ENCODE data around the gene GPR3. TPM values are rescaled to one million over a fixed set of nuclear protein-coding genes. Genes with fewer than 3 reads are reported as not detected.

The GPR3 gene
- total RNA-seq, 4 donors from 2014 or later, result 0.13 to 4.5 TPM; not detected in 2

- Histone ChIP-seq H3K36me3 (peaks cover 79 to 100% (median 100%) of the 10 kb centered on the region in 4 donors), H3K4me1 (peaks cover 18 to 36% (median 32%) of the 10 kb centered on the region in 4 donors), H3K4me3 (no peak overlapping the region), H3K27me3 (no peaks in the 10 kb centered on the region), H3K27ac (replicated peaks in 1 of 4) (no peak overlapping the region), H3K9me3 (no peaks in the 10 kb centered on the region)
- TF ChIP-seq POLR2AphosphoS5 (IDR thresholded peaks at IDR 0.05), result no peak
- TF ChIP-seq EP300 (IDR thresholded peaks at IDR 0.05), result no peak
- TF ChIP-seq CTCF (IDR thresholded peaks at IDR 0.05), result no peak
- no peak for TF ChIP-seq POLR2A (IDR thresholded peaks at IDR 0.05; ENCODE audit: low read depth)
- no peak for DNase-seq (ENCODE audit: extremely low spot score)
- 90% methylated on average over 5 of the region's 5 CpGs for WGBS
- intact Hi-C loops (cut with DNase I), result no loop called here
These were observed 33.5 kb upstream of the GPR3 start for GRCh38 chr1:27358928-27359313.

DNA sequence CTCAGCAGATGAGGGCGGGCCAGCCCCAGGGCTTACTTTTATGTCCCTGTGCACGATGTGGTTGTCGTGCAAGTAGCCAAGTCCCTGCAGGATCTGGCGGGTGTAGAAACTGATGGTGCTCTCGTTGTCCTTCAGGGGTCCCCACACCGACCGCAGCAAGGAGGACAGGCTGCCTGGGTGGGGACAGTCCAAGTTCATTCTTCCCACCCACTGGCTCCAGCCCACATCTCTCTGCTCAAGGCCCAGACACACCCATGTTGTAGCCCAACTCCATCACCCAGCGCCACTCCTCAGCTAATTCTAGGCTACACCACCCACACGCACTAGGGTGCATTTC, 32.6 kb upstream of the GPR3 start:
- no peak overlapping the region for H3K4me3 ChIP-seq
- no peak for TF ChIP-seq EP300 (IDR thresholded peaks at IDR 0.05)
- no peak for TF ChIP-seq POLR2A (IDR thresholded peaks at IDR 0.05; ENCODE audit: low read depth)
- no peak for TF ChIP-seq CTCF (IDR thresholded peaks at IDR 0.05)
- no peak for TF ChIP-seq POLR2AphosphoS5 (IDR thresholded peaks at IDR 0.05)
- WGBS, result 86% methylated on average over 7 of the region's 9 CpGs

DNA sequence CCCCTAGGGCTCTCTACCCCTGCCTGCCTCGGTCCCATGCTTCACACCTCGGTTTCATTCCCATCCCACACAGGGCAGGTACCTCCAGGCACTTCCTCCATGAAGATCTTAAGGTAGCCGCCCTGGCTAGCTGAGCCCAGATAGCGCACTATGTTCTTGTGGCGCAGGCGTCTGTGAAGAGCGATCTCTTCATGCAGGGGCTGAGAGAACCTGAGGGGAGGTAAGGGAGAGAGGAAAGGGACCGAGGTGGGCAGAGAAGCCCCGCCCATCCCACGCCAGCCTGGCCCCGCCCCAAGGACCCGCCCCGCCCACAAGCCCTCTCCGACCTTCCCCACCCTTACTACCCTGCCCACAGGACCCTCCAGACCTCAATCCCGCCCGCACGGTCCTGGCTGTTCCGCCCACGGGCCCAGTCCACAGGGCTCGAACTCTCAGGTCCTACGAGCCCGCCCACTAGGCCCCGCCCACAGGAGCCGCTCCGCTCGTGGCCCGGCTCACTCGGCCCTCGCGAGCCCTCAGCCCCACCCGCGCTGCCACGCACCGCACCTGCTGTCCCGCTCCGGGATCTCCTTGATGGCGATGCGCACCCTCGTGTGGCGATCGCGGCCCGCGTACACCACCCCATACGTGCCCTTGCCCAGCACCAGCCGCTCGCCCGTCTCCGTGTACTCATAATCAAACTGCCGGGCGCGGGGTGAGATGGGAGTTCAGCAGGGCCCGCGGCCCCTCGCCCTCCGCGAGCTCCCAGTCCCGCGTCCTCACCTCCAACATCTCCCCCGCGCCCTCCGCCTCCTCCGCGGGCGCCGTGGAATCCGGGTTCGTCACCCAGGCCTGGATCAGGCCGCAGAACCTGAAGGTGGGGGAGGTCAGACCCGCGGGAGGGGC, 32.0 kb upstream of the GPR3 start:
- TF ChIP-seq POLR2A (IDR thresholded peaks at IDR 0.05; ENCODE audit: low read depth) (no peak), CTCF (IDR thresholded peaks at IDR 0.05) (no peak), POLR2AphosphoS5 (IDR thresholded peaks at IDR 0.05) (no peak), EP300 (IDR thresholded peaks at IDR 0.05) (no peak)
- Histone ChIP-seq H3K4me1 (peaks cover 30 to 50% (median 46%) of the 10 kb centered on the region in 4 donors), H3K27me3 (no peaks in the 10 kb centered on the region), H3K4me3 (peak overlapping the region; percentile 13 to 43 (median 24)), H3K9me3 (no peaks in the 10 kb centered on the region), H3K36me3 (peaks cover 75 to 98% (median 94%) of the 10 kb centered on the region in 4 donors), H3K27ac (replicated peaks in 1 of 4) (no peak overlapping the region)
- intact Hi-C loops (cut with DNase I), result no loop called here
- DNase-seq (ENCODE audit: extremely low spot score), result no peak
- WGBS, result 54% methylated on average over 66 of the region's 71 CpGs

More for the DNA sequence above, 32.6 kb upstream of the GPR3 start:
- intact Hi-C loops (cut with DNase I), result no loop called here
- H3K4me1 ChIP-seq, result peaks cover 25 to 45% (median 41%) of the 10 kb centered on the region in 4 donors
- no peaks in the 10 kb centered on the region for H3K9me3 ChIP-seq
- H3K27me3 ChIP-seq, result no peaks in the 10 kb centered on the region
- no peak for DNase-seq (ENCODE audit: extremely low spot score)
- peaks cover 81 to 100% (median 100%) of the 10 kb centered on the region in 4 donors for H3K36me3 ChIP-seq
- no peak overlapping the region for H3K27ac ChIP-seq (replicated peaks in 1 of 4)

DNA sequence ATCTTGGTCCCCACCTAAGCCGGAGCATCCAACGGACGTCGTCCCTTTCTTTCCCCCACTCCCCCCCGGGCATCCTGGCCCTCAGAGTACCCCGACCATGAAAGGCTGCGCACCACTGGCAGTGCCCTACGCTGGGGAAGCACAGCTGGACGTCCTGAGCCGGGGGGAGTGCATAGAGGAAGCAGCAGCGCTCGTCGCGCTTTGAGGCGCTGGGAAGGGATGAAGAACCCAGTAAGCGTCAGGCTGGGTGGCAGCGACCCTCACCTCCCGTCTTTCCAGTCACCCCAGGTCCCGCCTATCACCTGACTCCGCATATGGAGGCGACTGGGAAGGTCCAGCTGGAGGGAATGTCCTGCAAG, 31.4 kb upstream of the GPR3 start:
- TF ChIP-seq CTCF (IDR thresholded peaks at IDR 0.05) (no peak), POLR2AphosphoS5 (IDR thresholded peaks at IDR 0.05) (no peak), POLR2A (IDR thresholded peaks at IDR 0.05; ENCODE audit: low read depth) (no peak), EP300 (IDR thresholded peaks at IDR 0.05) (no peak)
- intact Hi-C loops (cut with DNase I), result no loop called here
- Histone ChIP-seq H3K4me1 (peaks cover 30 to 50% (median 46%) of the 10 kb centered on the region in 4 donors), H3K27ac (replicated peaks in 1 of 4) (no peak overlapping the region), H3K36me3 (peaks cover 69 to 92% (median 88%) of the 10 kb centered on the region in 4 donors), H3K9me3 (no peaks in the 10 kb centered on the region), H3K27me3 (no peaks in the 10 kb centered on the region), H3K4me3 (peak overlapping the region in 1 of 4 donors; percentile 43)
- no peak for DNase-seq (ENCODE audit: extremely low spot score)
- 87% methylated on average over 21 of the region's 21 CpGs for WGBS

All from esophagus muscularis mucosa (tissue), 4 donors.